Measurements from ENCODE around the gene CLDN18.

DNA sequence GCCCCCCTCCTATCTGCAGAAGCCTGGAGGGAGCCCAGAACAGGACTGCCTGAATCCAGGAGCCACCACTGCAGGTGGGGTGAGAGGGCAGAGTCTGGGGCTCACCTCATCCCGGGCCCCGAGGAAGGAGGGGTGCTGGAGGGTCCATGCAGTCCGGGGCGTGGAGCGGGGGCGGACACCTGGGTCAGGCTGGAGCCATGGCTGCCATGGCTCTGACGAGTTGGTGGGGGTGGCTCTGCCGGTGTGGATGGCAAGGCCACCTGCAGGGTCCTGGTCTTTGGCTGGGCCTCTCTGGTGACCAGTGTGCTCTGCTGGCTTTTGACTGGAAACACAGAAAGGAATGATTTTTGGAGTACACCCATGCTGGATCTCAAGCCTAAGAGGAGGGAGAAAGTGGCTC lies 58.1 kb downstream of the CLDN18 start:
- TF ChIP-seq POLR2A (IDR thresholded peaks at IDR 0.05; ENCODE audit: borderline replicate concordance, extremely low read depth, insufficient read depth, insufficient read length) (no peak), CTCF (IDR thresholded peaks at IDR 0.05 in 2 of 3, conservative IDR thresholded peaks at IDR 0.05 in 1 of 3; ENCODE audit: borderline replicate concordance in 1 of 3, insufficient read depth in 1 of 3, low read depth in 2 of 3, low read length in 2 of 3) (no peak), ELF1 (IDR thresholded peaks at IDR 0.05; ENCODE audit: borderline replicate concordance, low read depth) (no peak), CEBPB (IDR thresholded peaks at IDR 0.05; ENCODE audit: low read depth) (no peak), EGR1 (IDR thresholded peaks at IDR 0.05; ENCODE audit: low read depth) (no peak), SIN3A (IDR thresholded peaks at IDR 0.05; ENCODE audit: low read depth) (no peak), ZNF274 (IDR thresholded peaks at IDR 0.05; ENCODE audit: low read depth, low read length) (no peak), RAD21 (IDR thresholded peaks at IDR 0.05; ENCODE audit: low read depth) (no peak), POLR2AphosphoS5 (IDR thresholded peaks at IDR 0.05; ENCODE audit: low read depth, low read length) (no peak), EZH2 (IDR thresholded peaks at IDR 0.05) (no peak)
- TF ChIP-seq, protein P1, sequence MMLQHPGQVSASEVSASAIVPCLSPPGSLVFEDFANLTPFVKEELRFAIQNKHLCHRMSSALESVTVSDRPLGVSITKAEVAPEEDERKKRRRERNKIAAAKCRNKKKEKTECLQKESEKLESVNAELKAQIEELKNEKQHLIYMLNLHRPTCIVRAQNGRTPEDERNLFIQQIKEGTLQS (IDR thresholded peaks at IDR 0.05): no peak
- TF ChIP-seq, protein P2, sequence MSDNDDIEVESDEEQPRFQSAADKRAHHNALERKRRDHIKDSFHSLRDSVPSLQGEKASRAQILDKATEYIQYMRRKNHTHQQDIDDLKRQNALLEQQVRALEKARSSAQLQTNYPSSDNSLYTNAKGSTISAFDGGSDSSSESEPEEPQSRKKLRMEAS (IDR thresholded peaks at IDR 0.05): no peak

Data from HCT116 (cell line).